HL-60 (cell line): ENCODE results near the gene DLEU7.

Experiments used
- DNase-seq, 2 experiments: peaks; one replicate each; pipeline ENCODE4 v3.0.0-alpha.2; 2010 to 2020; ENCODE audit warnings: low read depth in 1 of 2, low spot score in 1 of 2
- H3K27ac ChIP-seq: fragments of 250-450 bp; sonication (Bioruptor Pico); replicated peaks from 2 replicates; pipeline ENCODE4 v1.5.1; 2020; ENCODE audit warnings: mild to moderate bottlenecking, moderate library complexity
- H3K27me3 ChIP-seq: fragments of 250-450 bp; sonication (Bioruptor Pico); 2 replicates; pipeline ENCODE4 v1.5.1; 2021; ENCODE audit warnings: mild to moderate bottlenecking, moderate library complexity; ENCODE audit not compliant: insufficient read depth, poor library complexity, severe bottlenecking
- H3K4me3 ChIP-seq: replicated peaks from 2 replicates; pipeline ENCODE4 v1.5.1; 2011; ENCODE audit warnings: mild to moderate bottlenecking, control low read depth, low read length; ENCODE audit not compliant: insufficient read depth
- GABPA ChIP-seq: IDR thresholded peaks from 2 replicates; pipeline ENCODE4 v1.6.1; 2012; ENCODE audit warnings: low read depth
- POLR2AphosphoS5 ChIP-seq: IDR thresholded peaks from 2 replicates; pipeline ENCODE4 v1.6.1; 2012; ENCODE audit warnings: low read depth
- SPI1 ChIP-seq: IDR thresholded peaks from 2 replicates; pipeline ENCODE4 v1.6.1; 2012; ENCODE audit warnings: low read depth, mild to moderate bottlenecking, borderline replicate concordance
- TF ChIP-seq, protein P1 (sequence below): IDR thresholded peaks from one replicate; pipeline ENCODE4 v1.5.1; 2011; ENCODE audit warnings: low read length, control low read depth, inconsistent platforms; ENCODE audit not compliant: insufficient read depth
- TF ChIP-seq, protein P2 (sequence below): IDR thresholded peaks from 2 replicates; pipeline ENCODE4 v1.6.1; 2012; ENCODE audit warnings: low read depth; ENCODE audit not compliant: insufficient replicate concordance

The DLEU7 gene

DNA sequence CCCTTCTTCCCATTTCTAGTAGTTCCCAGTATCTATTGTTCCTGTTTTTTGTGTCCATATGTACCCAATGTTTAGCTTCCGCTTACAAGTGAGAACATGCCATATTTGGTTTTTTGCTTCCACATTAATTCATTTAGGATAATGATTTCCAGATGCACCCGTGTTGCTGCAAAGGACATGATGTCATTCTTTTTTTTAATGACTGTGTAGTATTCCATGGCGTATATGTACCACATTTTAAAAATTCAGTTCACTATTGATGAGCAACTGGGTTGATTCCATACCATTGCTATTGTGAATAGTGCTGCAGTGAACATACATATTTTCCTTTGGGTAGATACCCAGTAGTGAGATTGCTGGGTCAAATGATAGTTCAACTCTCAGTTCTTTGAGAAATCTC, 50.5 kb downstream of the DLEU7 start:
- no peak for TF ChIP-seq SPI1
- no peak for TF ChIP-seq GABPA
- TF ChIP-seq, protein P1, sequence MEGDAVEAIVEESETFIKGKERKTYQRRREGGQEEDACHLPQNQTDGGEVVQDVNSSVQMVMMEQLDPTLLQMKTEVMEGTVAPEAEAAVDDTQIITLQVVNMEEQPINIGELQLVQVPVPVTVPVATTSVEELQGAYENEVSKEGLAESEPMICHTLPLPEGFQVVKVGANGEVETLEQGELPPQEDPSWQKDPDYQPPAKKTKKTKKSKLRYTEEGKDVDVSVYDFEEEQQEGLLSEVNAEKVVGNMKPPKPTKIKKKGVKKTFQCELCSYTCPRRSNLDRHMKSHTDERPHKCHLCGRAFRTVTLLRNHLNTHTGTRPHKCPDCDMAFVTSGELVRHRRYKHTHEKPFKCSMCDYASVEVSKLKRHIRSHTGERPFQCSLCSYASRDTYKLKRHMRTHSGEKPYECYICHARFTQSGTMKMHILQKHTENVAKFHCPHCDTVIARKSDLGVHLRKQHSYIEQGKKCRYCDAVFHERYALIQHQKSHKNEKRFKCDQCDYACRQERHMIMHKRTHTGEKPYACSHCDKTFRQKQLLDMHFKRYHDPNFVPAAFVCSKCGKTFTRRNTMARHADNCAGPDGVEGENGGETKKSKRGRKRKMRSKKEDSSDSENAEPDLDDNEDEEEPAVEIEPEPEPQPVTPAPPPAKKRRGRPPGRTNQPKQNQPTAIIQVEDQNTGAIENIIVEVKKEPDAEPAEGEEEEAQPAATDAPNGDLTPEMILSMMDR: no peak
- TF ChIP-seq POLR2AphosphoS5: no peak
- TF ChIP-seq, protein P2, sequence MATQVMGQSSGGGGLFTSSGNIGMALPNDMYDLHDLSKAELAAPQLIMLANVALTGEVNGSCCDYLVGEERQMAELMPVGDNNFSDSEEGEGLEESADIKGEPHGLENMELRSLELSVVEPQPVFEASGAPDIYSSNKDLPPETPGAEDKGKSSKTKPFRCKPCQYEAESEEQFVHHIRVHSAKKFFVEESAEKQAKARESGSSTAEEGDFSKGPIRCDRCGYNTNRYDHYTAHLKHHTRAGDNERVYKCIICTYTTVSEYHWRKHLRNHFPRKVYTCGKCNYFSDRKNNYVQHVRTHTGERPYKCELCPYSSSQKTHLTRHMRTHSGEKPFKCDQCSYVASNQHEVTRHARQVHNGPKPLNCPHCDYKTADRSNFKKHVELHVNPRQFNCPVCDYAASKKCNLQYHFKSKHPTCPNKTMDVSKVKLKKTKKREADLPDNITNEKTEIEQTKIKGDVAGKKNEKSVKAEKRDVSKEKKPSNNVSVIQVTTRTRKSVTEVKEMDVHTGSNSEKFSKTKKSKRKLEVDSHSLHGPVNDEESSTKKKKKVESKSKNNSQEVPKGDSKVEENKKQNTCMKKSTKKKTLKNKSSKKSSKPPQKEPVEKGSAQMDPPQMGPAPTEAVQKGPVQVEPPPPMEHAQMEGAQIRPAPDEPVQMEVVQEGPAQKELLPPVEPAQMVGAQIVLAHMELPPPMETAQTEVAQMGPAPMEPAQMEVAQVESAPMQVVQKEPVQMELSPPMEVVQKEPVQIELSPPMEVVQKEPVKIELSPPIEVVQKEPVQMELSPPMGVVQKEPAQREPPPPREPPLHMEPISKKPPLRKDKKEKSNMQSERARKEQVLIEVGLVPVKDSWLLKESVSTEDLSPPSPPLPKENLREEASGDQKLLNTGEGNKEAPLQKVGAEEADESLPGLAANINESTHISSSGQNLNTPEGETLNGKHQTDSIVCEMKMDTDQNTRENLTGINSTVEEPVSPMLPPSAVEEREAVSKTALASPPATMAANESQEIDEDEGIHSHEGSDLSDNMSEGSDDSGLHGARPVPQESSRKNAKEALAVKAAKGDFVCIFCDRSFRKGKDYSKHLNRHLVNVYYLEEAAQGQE: no peak
- Histone ChIP-seq H3K4me3 (no peak overlapping the region), H3K27me3 (no peaks in the 10 kb centered on the region), H3K27ac (no peak overlapping the region)
- DNase-seq: no peak

DNA sequence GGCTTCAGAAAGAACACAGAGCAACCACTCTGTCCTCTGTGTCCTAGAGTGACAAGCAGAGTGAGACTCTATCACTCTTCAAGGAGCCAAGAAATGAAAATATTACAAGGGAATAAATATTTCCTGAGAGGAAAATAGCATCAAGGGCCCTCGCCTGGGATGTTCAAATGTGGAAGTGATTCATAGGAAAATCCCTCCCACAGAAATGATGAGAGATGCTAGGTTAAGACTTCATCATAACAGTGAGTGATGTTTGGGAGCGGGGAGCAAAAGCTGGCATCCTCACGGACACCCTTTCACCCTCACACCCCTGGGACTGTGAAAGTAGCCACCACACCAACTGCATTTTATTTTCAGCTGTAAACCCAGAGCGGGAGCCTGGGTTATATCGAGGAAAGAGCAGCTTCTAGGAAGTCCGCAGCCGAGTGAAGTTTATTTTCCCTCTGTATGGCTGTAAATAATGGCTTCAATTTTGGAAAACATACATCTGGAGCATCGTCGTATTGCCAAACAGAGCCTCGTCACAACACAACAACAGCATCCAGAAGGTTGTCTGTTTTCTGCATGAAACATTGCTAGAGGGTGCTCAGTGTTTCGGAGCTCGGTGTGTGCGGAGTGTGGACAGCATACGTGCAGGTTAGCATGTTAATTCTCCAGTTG, 54.8 kb downstream of the DLEU7 start:
- Histone ChIP-seq H3K27me3 (no peaks in the 10 kb centered on the region), H3K4me3 (no peak overlapping the region), H3K27ac (no peak overlapping the region)
- TF ChIP-seq, protein P1: no peak
- TF ChIP-seq POLR2AphosphoS5 (no peak), SPI1 (no peak), GABPA (no peak)
- TF ChIP-seq, protein P2: no peak
- no peak for DNase-seq

DNA sequence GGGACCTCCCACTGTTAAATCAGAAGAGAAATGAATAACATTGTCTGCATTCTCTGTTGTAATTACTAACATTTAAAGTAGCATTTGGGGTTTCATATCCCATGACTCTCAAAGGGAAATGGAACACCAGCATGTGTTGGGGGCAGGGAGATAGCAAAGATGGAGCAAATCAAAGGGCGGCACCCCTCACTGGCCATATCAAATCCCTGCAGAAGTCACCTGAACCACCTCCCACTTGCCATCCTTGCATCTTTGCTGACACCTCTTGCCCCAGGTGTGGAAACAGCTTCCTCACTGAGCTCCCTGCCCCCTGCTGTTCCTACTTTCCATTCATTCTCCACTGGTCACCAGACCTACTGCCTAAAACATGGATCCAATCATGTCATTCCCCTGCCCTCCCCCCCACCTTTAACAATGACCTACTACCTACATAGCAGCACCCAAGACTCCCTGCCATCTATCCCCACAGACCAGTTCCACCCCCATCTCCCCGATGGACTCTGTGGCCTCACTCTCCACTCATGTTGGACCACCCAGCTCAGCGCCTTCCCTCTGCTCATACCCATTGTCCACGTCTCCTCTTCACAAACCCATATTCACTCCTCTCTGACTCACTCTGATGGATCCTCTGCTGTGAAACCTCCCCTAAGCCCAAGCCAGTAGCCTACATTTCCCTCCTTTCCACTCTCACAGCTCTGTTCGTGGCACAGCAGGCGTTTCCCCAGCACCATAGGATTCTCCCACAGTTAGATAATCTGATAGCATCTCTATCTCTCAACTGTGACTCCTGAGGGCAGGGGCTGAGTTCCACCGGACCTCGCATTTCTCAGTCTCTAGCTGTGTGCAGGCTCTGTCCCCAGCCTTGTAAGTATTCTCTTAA, 55.9 kb downstream of the DLEU7 start:
- Histone ChIP-seq H3K4me3 (no peak overlapping the region), H3K27ac (no peak overlapping the region), H3K27me3 (no peaks in the 10 kb centered on the region)
- TF ChIP-seq POLR2AphosphoS5 (no peak), GABPA (no peak)
- TF ChIP-seq, protein P2: no peak
- DNase-seq: no peak
